Tibial nerve (tissue), 4 donors: ENCODE data around the gene MRPS22.

Experiments
- CTCF ChIP-seq, 5 experiments: fragments of 200-600 bp in 3 of 5; fragments of 450-650 bp in 2 of 5; sonication (generic) in 3 of 5; IDR thresholded peaks; one replicate each; pipeline ENCODE4 v1.5.1; 2016 to 2019; ENCODE audit warnings: antibody characterized with exemption in 5 of 5, mild to moderate bottlenecking in 3 of 5, moderate library complexity in 2 of 5
- EP300 ChIP-seq, 2 donors: sonication (generic); formaldehyde crosslinking; IDR thresholded peaks; one replicate each; pipeline ENCODE4 v1.6.1; 2017; ENCODE audit warnings: antibody characterized with exemption in 2 of 2, mild to moderate bottlenecking in 1 of 2
- POLR2A ChIP-seq, 2 donors: fragments of 450-650 bp; IDR thresholded peaks; one replicate each; pipeline ENCODE4 v1.6.1; 2017; ENCODE audit warnings: antibody characterized with exemption in 2 of 2, mild to moderate bottlenecking in 2 of 2, moderate library complexity in 2 of 2

DNA sequence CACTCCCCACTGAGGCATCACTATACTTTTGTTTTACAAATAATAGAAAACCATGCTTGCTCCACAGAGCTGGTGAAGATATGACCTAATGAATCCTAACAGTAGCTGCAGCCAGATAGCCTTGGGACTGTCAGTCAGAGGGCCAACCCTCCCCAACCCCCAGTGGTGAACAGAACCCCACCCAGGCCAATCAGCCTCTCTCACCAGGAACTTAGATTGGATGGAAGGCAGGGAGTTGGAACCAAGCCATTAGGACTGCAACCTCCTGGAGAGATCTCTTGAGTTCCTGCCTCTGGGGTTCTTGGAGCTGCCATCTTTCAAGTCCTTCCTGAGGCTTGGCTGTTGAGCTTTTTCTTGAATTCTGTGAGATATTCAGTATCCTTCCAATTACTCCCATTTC lies 3.0 kb upstream of the MRPS22 start:
- TF ChIP-seq CTCF (IDR thresholded peaks at IDR 0.05) (no peak), POLR2A (IDR thresholded peaks at IDR 0.05) (no peak), EP300 (IDR thresholded peaks at IDR 0.05) (no peak)
